Measurements from ENCODE around the gene SYT8. TPM values are rescaled to one million over a fixed set of nuclear protein-coding genes. Genes with fewer than 3 reads are reported as not detected.
A peak's percentile ranks its signal among the peaks of the same experiment; 100 is the strongest.

SYT8 gene
- total RNA-seq, 1 donor, result not detected

DNA sequence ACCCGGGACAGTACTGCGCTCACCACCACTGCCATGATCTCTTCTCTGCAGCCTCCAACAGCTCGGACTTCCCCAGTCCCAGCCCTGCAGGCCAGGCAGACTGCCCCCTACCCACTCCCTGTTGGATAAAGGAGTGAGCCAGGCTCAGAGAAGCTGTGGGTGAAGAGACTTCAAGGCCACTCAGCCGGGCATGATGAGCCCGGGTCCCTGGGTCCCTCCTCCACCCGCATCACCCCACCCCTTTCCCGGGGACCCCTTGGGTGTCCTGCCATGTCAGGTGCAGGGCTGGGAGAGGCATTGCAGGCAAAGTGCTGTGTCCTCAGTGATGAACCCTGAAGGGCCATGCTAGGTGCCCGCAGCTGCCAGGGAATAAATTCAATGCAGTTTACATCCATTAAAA lies 32.6 kb downstream of the SYT8 start:
- no peak overlapping the region for H3K4me3 ChIP-seq (ENCODE audit: low read depth, low read length)
- TF ChIP-seq, protein P1, sequence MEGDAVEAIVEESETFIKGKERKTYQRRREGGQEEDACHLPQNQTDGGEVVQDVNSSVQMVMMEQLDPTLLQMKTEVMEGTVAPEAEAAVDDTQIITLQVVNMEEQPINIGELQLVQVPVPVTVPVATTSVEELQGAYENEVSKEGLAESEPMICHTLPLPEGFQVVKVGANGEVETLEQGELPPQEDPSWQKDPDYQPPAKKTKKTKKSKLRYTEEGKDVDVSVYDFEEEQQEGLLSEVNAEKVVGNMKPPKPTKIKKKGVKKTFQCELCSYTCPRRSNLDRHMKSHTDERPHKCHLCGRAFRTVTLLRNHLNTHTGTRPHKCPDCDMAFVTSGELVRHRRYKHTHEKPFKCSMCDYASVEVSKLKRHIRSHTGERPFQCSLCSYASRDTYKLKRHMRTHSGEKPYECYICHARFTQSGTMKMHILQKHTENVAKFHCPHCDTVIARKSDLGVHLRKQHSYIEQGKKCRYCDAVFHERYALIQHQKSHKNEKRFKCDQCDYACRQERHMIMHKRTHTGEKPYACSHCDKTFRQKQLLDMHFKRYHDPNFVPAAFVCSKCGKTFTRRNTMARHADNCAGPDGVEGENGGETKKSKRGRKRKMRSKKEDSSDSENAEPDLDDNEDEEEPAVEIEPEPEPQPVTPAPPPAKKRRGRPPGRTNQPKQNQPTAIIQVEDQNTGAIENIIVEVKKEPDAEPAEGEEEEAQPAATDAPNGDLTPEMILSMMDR (IDR thresholded peaks at IDR 0.05; ENCODE audit: insufficient read depth, low read length), result no peak
- DNase-seq (ENCODE audit: low read depth), result no peak

DNA sequence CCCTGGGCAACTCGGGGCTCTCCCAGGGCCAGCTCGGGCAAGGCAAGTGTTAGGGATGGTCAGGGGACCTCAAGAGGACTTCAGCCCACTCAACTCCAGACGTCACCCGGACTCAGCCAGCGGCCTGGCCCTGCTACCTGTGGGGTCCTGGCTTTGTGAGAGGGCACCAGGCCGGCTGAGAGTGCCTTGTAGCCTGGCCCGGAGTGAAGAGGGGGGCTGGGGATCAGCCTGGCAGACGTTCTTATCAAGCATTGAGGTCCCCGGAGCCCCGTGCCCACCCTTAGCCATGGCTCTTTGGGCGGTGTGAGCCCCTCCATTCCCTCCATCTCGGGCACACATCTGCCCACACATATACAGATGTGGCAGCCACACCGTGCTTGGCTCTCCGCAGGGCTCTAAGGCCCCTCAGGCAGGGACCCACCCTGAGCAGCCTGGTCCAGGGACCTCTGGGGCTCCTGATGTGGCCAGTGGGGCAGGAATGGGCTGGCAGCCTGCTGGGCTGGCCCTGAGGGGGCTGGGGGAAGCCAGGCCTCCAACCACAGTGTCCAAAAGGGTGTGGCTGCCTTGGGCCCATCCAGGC lies 33.4 kb downstream of the SYT8 start:
- no peak overlapping the region for H3K4me3 ChIP-seq (ENCODE audit: low read depth, low read length)
- no peak for DNase-seq (ENCODE audit: low read depth)
- TF ChIP-seq, protein P1 (IDR thresholded peaks at IDR 0.05; ENCODE audit: insufficient read depth, low read length), result no peak

DNA sequence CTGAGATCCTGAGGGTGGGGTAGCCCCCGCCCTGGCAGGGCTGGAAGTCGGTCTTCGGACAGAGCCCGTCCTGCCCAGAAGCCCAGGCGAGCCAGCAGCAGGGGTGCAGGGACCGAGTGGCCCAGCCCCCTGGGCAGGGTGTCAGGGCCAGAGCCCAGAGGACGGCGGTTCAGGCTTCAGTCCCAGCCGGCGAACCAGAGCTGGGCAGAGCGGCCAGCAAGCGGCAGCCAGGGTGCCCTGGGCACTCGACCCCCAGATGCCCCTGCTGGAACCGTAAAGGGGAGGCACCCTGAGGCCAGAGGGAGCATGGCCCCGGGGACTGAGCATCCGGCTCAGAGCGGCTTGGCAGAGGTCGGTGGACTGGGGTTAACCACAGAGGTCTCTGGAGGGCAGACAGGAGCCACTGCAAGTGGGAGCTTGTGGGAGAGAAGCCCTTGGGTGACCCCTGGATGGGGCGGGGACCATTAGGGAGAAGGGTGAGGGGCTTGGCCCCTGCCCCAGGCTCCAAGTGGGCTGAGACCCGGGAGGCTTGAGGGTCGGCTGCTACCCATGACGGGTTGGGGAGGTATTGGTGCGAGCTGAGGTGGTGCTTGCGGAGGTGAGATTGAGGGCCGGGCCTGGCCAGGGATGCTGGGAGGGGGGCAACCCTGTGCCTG lies 34.0 kb downstream of the SYT8 start:
- H3K4me3 ChIP-seq (ENCODE audit: low read depth, low read length), result no peak overlapping the region
- TF ChIP-seq, protein P1 (IDR thresholded peaks at IDR 0.05; ENCODE audit: insufficient read depth, low read length), result no peak
- DNase-seq (ENCODE audit: low read depth), result no peak

DNA sequence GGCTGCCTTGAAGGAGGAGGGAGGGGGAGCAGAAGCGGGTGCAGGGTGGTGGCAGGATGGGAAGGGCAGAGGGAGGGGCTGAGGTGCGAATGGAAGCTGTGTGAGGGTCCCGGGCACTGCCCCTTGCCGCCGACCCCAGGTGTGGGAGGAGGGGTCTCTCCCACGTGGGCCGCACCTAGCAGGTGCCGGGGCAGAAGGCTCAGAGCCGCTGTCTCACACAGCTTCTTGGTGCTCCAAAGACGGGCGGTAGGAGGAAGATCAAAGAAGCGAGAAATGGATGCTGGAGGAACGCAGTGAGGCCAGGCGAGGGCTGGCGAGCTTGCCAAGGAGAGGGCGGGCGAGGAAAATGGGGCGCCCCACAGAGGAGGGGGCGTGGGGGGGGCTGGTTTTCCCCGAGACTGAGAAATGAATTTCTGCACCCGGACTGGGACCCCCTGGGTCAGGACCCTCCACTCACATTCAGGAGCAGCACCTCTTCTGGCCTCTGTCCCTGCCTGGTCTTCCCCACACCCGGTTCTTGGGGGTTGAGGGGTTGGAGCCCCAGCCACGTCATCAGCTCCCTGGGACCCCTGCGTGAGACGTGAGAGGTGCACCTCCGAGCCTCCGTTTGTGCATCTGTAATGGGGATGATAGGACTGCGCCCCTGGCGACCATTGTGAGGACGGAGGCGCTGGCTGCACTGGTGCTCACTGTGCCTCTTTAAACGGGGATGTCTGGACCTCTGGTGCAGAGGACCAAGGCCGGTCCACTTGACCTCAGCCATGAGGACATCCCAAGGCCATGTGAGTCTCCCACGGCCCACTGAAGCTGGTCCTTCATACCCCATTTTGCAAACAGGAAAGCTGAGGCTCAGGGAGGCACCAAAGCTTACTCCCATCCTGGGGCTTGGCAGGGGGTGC lies 34.9 kb downstream of the SYT8 start:
- peak overlapping the region; percentile 22 for H3K4me3 ChIP-seq (ENCODE audit: low read depth, low read length)
- peak; percentile 24 for DNase-seq (ENCODE audit: low read depth)
- TF ChIP-seq, protein P1 (IDR thresholded peaks at IDR 0.05; ENCODE audit: insufficient read depth, low read length), result peak; percentile 67

DNA sequence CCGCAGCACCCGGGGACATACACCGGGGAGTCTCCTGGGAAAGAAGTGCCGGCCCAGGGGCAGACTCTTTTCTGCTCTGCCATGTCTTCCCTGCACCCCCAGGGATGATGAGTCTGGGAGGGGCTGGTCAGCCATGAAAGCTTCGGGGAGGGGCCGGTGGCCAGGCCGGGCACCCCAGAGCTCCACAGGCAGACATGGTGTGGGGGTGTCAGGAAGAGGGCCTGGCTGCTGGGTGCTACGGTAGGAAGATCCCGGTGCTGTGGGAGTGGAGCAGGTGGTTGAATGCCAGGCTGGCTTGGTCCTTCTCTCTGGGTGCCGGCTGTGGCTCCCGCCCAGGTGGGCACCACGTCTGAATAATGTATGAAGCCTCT lies 35.5 kb downstream of the SYT8 start:
- no peak overlapping the region for H3K4me3 ChIP-seq (ENCODE audit: low read depth, low read length)
- TF ChIP-seq, protein P1 (IDR thresholded peaks at IDR 0.05; ENCODE audit: insufficient read depth, low read length), result no peak
- no peak for DNase-seq (ENCODE audit: low read depth)

DNA sequence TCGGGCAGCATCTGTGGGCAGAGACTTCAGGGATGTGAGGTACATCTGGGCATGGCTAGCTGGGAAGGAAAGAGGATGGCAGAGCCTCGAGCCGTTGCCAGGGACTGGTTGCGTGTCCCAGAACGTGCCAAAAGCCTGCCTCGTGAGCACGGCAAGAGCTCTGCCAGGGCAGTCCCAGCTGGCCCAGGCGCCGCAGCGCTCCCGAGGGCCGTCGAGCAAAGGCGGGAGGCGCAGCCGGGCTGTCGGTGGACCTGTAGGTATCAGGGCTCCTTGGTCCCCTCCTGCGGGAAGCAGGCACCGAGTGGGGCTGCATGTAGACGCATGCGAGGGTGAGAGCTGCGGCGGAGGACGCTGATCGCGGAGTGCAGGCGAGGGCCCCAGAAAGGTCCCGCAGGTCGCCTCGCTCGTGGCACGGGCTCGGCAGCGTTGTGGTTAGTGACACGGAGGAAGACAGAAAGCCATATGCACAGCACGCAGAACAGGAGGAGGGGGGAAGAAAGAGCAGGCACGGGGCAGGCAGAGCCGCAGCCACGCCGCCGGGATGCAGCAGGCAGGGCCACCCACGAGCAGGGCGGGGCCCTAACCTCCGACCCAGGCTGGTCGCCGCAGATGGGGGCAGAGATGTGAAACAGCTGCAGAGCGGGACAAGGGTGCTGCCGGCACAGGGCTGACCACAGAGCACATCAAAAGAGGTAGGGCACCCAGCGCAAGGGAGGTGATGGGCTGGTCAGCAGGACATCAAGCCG lies 36.1 kb downstream of the SYT8 start:
- no peak overlapping the region for H3K4me3 ChIP-seq (ENCODE audit: low read depth, low read length)
- DNase-seq (ENCODE audit: low read depth), result peak; percentile 25
- TF ChIP-seq, protein P1 (IDR thresholded peaks at IDR 0.05; ENCODE audit: insufficient read depth, low read length), result no peak

Data from fibroblast of the aortic adventitia (primary cell).